ENCODE data around the gene GSE1.

The GSE1 gene

GRCh38 chr16:85640585-85640984 lies 27.5 kb downstream of the GSE1 start:
- H2AK5ac ChIP-seq (ENCODE audit: low read length, severe bottlenecking) = no peak overlapping the region
- no peak overlapping the region for H3K4ac ChIP-seq (ENCODE audit: low read depth in 1 of 2, low read length in 2 of 2)
- H3K9ac ChIP-seq (ENCODE audit: low read length) = no peak overlapping the region
- no peaks in the 10 kb centered on the region for H3K9me3 ChIP-seq (ENCODE audit: control insufficient read depth, low read length)
- no peak overlapping the region for H3K23ac ChIP-seq (ENCODE audit: low read length in 2 of 2)
- peaks cover 65% of the 10 kb centered on the region for H3K79me1 ChIP-seq (replicated peaks; ENCODE audit: low read length, poor library complexity, severe bottlenecking)
- no peak overlapping the region for H2AFZ ChIP-seq (ENCODE audit: low read depth, low read length)
- peaks cover 35% of the 10 kb centered on the region for H3K4me1 ChIP-seq (ENCODE audit: control insufficient read depth, insufficient read depth, low read depth, low read length)
- no peak overlapping the region for H2BK12ac ChIP-seq (ENCODE audit: low read length in 2 of 2)
- H3K14ac ChIP-seq (ENCODE audit: low read length in 2 of 2) = no peak overlapping the region
- no peak overlapping the region for H3K4me3 ChIP-seq (ENCODE audit: insufficient read depth in 1 of 2, low read depth in 1 of 2, low read length in 2 of 2)
- H2BK5ac ChIP-seq (ENCODE audit: low read depth, low read length, poor library complexity, severe bottlenecking) = no peak overlapping the region
- no peak overlapping the region for H4K91ac ChIP-seq (ENCODE audit: low read length)
- no peaks in the 10 kb centered on the region for H3K27me3 ChIP-seq (ENCODE audit: control insufficient read depth in 1 of 2, insufficient read depth in 1 of 2, low read length in 2 of 2)
- H3K4me2 ChIP-seq (ENCODE audit: low read length, poor library complexity, severe bottlenecking) = no peak overlapping the region
- no peak for DNase-seq
- no peak overlapping the region for H3K18ac ChIP-seq (ENCODE audit: low read depth in 1 of 2, low read length in 2 of 2)
- peaks cover 0 to 74% of the 10 kb centered on the region in 2 experiments for H3K36me3 ChIP-seq (ENCODE audit: control insufficient read depth in 1 of 2, insufficient read depth in 2 of 2, low read depth in 1 of 2, low read length in 2 of 2)
- H2BK15ac ChIP-seq (ENCODE audit: low read depth, poor library complexity, severe bottlenecking) = no peak overlapping the region
- no peak overlapping the region for H4K8ac ChIP-seq (ENCODE audit: low read length)
- H2BK120ac ChIP-seq (ENCODE audit: low read depth, low read length) = no peak overlapping the region
- 97% methylated on average over 31 of the region's 31 CpGs for WGBS
- no peak overlapping the region for H3K27ac ChIP-seq (ENCODE audit: low read length, poor library complexity, severe bottlenecking)

- DNase-seq = no peak
- Histone ChIP-seq H3K4me2 (ENCODE audit: low read length, poor library complexity, severe bottlenecking) (no peak overlapping the region), H3K4me1 (ENCODE audit: control insufficient read depth, insufficient read depth, low read depth, low read length) (peaks cover 28% of the 10 kb centered on the region), H3K4ac (ENCODE audit: low read depth in 1 of 2, low read length in 2 of 2) (no peak overlapping the region), H3K36me3 (ENCODE audit: control insufficient read depth in 1 of 2, insufficient read depth in 2 of 2, low read depth in 1 of 2, low read length in 2 of 2) (peaks cover 0 to 69% of the 10 kb centered on the region in 2 experiments), H2AK5ac (ENCODE audit: low read length, severe bottlenecking) (no peak overlapping the region), H3K14ac (ENCODE audit: low read length in 2 of 2) (no peak overlapping the region), H4K8ac (ENCODE audit: low read length) (no peak overlapping the region), H2BK15ac (ENCODE audit: low read depth, poor library complexity, severe bottlenecking) (no peak overlapping the region), H3K23ac (ENCODE audit: low read length in 2 of 2) (no peak overlapping the region), H2BK5ac (ENCODE audit: low read depth, low read length, poor library complexity, severe bottlenecking) (no peak overlapping the region), H3K18ac (ENCODE audit: low read depth in 1 of 2, low read length in 2 of 2) (peak overlapping the region in 1 of 2 experiments; percentile 52), H3K4me3 (ENCODE audit: insufficient read depth in 1 of 2, low read depth in 1 of 2, low read length in 2 of 2) (no peak overlapping the region), H3K9ac (ENCODE audit: low read length) (peak overlapping the region; percentile 26), H2BK12ac (ENCODE audit: low read length in 2 of 2) (no peak overlapping the region), H3K9me3 (ENCODE audit: control insufficient read depth, low read length) (no peaks in the 10 kb centered on the region), H2AFZ (ENCODE audit: low read depth, low read length) (no peak overlapping the region), H3K27ac (ENCODE audit: low read length, poor library complexity, severe bottlenecking) (no peak overlapping the region), H3K79me1 (replicated peaks; ENCODE audit: low read length, poor library complexity, severe bottlenecking) (peaks cover 63% of the 10 kb centered on the region), H3K27me3 (ENCODE audit: control insufficient read depth in 1 of 2, insufficient read depth in 1 of 2, low read length in 2 of 2) (no peaks in the 10 kb centered on the region), H2BK120ac (ENCODE audit: low read depth, low read length) (no peak overlapping the region), H4K91ac (ENCODE audit: low read length) (no peak overlapping the region)
- 90% methylated on average over 24 of the region's 24 CpGs for WGBS
Measured at GRCh38 chr16:85641305-85641704, 28.2 kb downstream of the GSE1 start.

GRCh38 chr16:85641776-85642176 lies 28.7 kb downstream of the GSE1 start:
- peak overlapping the region in 1 of 2 experiments; percentile 6 for H3K18ac ChIP-seq (ENCODE audit: low read depth in 1 of 2, low read length in 2 of 2)
- peaks cover 24% of the 10 kb centered on the region for H3K4me1 ChIP-seq (ENCODE audit: control insufficient read depth, insufficient read depth, low read depth, low read length)
- H4K91ac ChIP-seq (ENCODE audit: low read length) = no peak overlapping the region
- H3K4me3 ChIP-seq (ENCODE audit: insufficient read depth in 1 of 2, low read depth in 1 of 2, low read length in 2 of 2) = no peak overlapping the region
- H3K27ac ChIP-seq (ENCODE audit: low read length, poor library complexity, severe bottlenecking) = no peak overlapping the region
- H3K4me2 ChIP-seq (ENCODE audit: low read length, poor library complexity, severe bottlenecking) = no peak overlapping the region
- H4K8ac ChIP-seq (ENCODE audit: low read length) = peak overlapping the region; percentile 53
- H3K9ac ChIP-seq (ENCODE audit: low read length) = peak overlapping the region; percentile 26
- no peak for DNase-seq
- no peak overlapping the region for H2BK120ac ChIP-seq (ENCODE audit: low read depth, low read length)
- no peak overlapping the region for H3K23ac ChIP-seq (ENCODE audit: low read length in 2 of 2)
- H3K9me3 ChIP-seq (ENCODE audit: control insufficient read depth, low read length) = no peaks in the 10 kb centered on the region
- no peak overlapping the region for H2BK5ac ChIP-seq (ENCODE audit: low read depth, low read length, poor library complexity, severe bottlenecking)
- H3K14ac ChIP-seq (ENCODE audit: low read length in 2 of 2) = no peak overlapping the region
- no peak overlapping the region for H2BK15ac ChIP-seq (ENCODE audit: low read depth, poor library complexity, severe bottlenecking)
- no peaks in the 10 kb centered on the region for H3K27me3 ChIP-seq (ENCODE audit: control insufficient read depth in 1 of 2, insufficient read depth in 1 of 2, low read length in 2 of 2)
- H2AFZ ChIP-seq (ENCODE audit: low read depth, low read length) = no peak overlapping the region
- H2AK5ac ChIP-seq (ENCODE audit: low read length, severe bottlenecking) = no peak overlapping the region
- no peak overlapping the region for H3K4ac ChIP-seq (ENCODE audit: low read depth in 1 of 2, low read length in 2 of 2)
- 89% methylated on average over 12 of the region's 12 CpGs for WGBS
- H3K36me3 ChIP-seq (ENCODE audit: control insufficient read depth in 1 of 2, insufficient read depth in 2 of 2, low read depth in 1 of 2, low read length in 2 of 2) = peaks cover 0 to 69% of the 10 kb centered on the region in 2 experiments
- H3K79me1 ChIP-seq (replicated peaks; ENCODE audit: low read length, poor library complexity, severe bottlenecking) = peaks cover 65% of the 10 kb centered on the region
- H2BK12ac ChIP-seq (ENCODE audit: low read length in 2 of 2) = no peak overlapping the region

- no peak overlapping the region for H3K9ac ChIP-seq (ENCODE audit: low read length)
- no peak overlapping the region for H2BK120ac ChIP-seq (ENCODE audit: low read depth, low read length)
- H2AK5ac ChIP-seq (ENCODE audit: low read length, severe bottlenecking) = no peak overlapping the region
- no peaks in the 10 kb centered on the region for H3K9me3 ChIP-seq (ENCODE audit: control insufficient read depth, low read length)
- no peak overlapping the region for H3K27ac ChIP-seq (ENCODE audit: low read length, poor library complexity, severe bottlenecking)
- 95% methylated on average over 32 of the region's 32 CpGs for WGBS
- H2BK15ac ChIP-seq (ENCODE audit: low read depth, poor library complexity, severe bottlenecking) = no peak overlapping the region
- H3K4ac ChIP-seq (ENCODE audit: low read depth in 1 of 2, low read length in 2 of 2) = no peak overlapping the region
- no peaks in the 10 kb centered on the region for H3K27me3 ChIP-seq (ENCODE audit: control insufficient read depth in 1 of 2, insufficient read depth in 1 of 2, low read length in 2 of 2)
- DNase-seq = no peak
- H3K4me2 ChIP-seq (ENCODE audit: low read length, poor library complexity, severe bottlenecking) = no peak overlapping the region
- H2AFZ ChIP-seq (ENCODE audit: low read depth, low read length) = no peak overlapping the region
- no peak overlapping the region for H3K18ac ChIP-seq (ENCODE audit: low read depth in 1 of 2, low read length in 2 of 2)
- no peak overlapping the region for H3K4me3 ChIP-seq (ENCODE audit: insufficient read depth in 1 of 2, low read depth in 1 of 2, low read length in 2 of 2)
- peaks cover 61% of the 10 kb centered on the region for H3K79me1 ChIP-seq (replicated peaks; ENCODE audit: low read length, poor library complexity, severe bottlenecking)
- no peak overlapping the region for H2BK5ac ChIP-seq (ENCODE audit: low read depth, low read length, poor library complexity, severe bottlenecking)
- H2BK12ac ChIP-seq (ENCODE audit: low read length in 2 of 2) = no peak overlapping the region
- H4K91ac ChIP-seq (ENCODE audit: low read length) = no peak overlapping the region
- no peak overlapping the region for H3K23ac ChIP-seq (ENCODE audit: low read length in 2 of 2)
- H3K4me1 ChIP-seq (ENCODE audit: control insufficient read depth, insufficient read depth, low read depth, low read length) = peaks cover 18% of the 10 kb centered on the region
- H3K36me3 ChIP-seq (ENCODE audit: control insufficient read depth in 1 of 2, insufficient read depth in 2 of 2, low read depth in 1 of 2, low read length in 2 of 2) = peaks cover 0 to 65% of the 10 kb centered on the region in 2 experiments
- no peak overlapping the region for H4K8ac ChIP-seq (ENCODE audit: low read length)
- H3K14ac ChIP-seq (ENCODE audit: low read length in 2 of 2) = no peak overlapping the region
Measured at GRCh38 chr16:85642762-85643358, 29.7 kb downstream of the GSE1 start.

Measured in mesenchymal stem cell (in vitro differentiated cells and primary cell).